ENCODE results near the gene CDCP1.

The CDCP1 gene

DNA sequence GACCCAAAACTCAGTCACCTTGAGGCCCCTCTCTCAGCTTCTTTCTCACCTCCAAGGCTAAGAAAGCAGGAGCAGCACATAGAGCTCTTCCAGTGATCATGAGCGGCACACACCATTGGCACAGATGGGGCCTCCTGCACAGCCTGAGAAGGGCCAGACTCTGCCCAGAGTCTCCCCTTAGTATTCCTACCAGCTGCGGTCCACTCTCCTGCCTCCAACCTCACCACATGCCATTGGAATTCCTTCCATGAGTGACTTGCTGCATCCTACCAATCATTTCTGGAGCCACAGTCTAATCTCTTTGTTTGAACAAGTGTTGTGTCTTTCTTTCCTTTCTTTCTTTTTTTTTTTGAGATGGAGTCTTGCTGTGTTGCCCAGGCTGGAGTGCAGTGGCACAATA is 39.3 kb downstream of the CDCP1 start:
- H3K27me3 ChIP-seq (ENCODE audit: control insufficient read depth in 3 of 3, insufficient read depth in 3 of 3, low read depth in 1 of 3, low read length in 3 of 3), result no peaks in the 10 kb centered on the region
- H3K23ac ChIP-seq (ENCODE audit: low read depth, low read length, poor library complexity), result no peak overlapping the region
- H2BK120ac ChIP-seq (ENCODE audit: low read depth, low read length), result no peak overlapping the region
- H2AK5ac ChIP-seq (ENCODE audit: low read depth, low read length), result peak overlapping the region; percentile 42
- H3K9me3 ChIP-seq (replicated peaks in 1 of 2; ENCODE audit: control insufficient read depth in 2 of 2, insufficient read depth in 1 of 2, low read depth in 1 of 2, low read length in 2 of 2), result peaks cover 1 to 5% of the 10 kb centered on the region in 2 donors
- peaks cover 2 to 7% of the 10 kb centered on the region in 2 donors for H3K4me1 ChIP-seq (ENCODE audit: control insufficient read depth in 2 of 2, insufficient read depth in 1 of 2, low read depth in 1 of 2, low read length in 2 of 2)
- peak overlapping the region; percentile 8 for H3K18ac ChIP-seq (ENCODE audit: low read length)
- H3K36me3 ChIP-seq (replicated peaks in 1 of 2; ENCODE audit: control insufficient read depth in 2 of 2, insufficient read depth in 2 of 2, low read length in 2 of 2), result no peaks in the 10 kb centered on the region
- no peak overlapping the region for H3K4me3 ChIP-seq (ENCODE audit: low read length in 2 of 2)
- H2BK12ac ChIP-seq (ENCODE audit: low read length), result no peak overlapping the region
- H3K4ac ChIP-seq (ENCODE audit: low read length), result no peak overlapping the region
- H2BK15ac ChIP-seq (ENCODE audit: low read length), result no peak overlapping the region
- no peak overlapping the region for H4K91ac ChIP-seq (ENCODE audit: low read depth, low read length, poor library complexity)
- no peak for DNase-seq (ENCODE audit: low spot score)
- H4K8ac ChIP-seq (ENCODE audit: low read depth, low read length), result no peak overlapping the region
- H3K9ac ChIP-seq (ENCODE audit: low read depth, low read length, poor library complexity), result no peak overlapping the region
- no peak overlapping the region for H2AFZ ChIP-seq (ENCODE audit: low read length)
- no peak overlapping the region for H3K4me2 ChIP-seq (ENCODE audit: insufficient read depth, low read length, poor library complexity, severe bottlenecking)
- H3K79me1 ChIP-seq (ENCODE audit: low read depth, low read length), result no peaks in the 10 kb centered on the region
- no peak overlapping the region for H3K14ac ChIP-seq (ENCODE audit: low read length)
- no peak overlapping the region for H3K27ac ChIP-seq (replicated peaks; ENCODE audit: low read length)
- H2BK5ac ChIP-seq (ENCODE audit: low read length), result no peak overlapping the region
- no CpG with 5 or more reads among the region's 2 CpGs for WGBS, 2 donors (ENCODE audit: extremely low coverage in 2 of 2, insufficient read length in 2 of 2, insufficient replicate concordance in 1 of 2)

DNA sequence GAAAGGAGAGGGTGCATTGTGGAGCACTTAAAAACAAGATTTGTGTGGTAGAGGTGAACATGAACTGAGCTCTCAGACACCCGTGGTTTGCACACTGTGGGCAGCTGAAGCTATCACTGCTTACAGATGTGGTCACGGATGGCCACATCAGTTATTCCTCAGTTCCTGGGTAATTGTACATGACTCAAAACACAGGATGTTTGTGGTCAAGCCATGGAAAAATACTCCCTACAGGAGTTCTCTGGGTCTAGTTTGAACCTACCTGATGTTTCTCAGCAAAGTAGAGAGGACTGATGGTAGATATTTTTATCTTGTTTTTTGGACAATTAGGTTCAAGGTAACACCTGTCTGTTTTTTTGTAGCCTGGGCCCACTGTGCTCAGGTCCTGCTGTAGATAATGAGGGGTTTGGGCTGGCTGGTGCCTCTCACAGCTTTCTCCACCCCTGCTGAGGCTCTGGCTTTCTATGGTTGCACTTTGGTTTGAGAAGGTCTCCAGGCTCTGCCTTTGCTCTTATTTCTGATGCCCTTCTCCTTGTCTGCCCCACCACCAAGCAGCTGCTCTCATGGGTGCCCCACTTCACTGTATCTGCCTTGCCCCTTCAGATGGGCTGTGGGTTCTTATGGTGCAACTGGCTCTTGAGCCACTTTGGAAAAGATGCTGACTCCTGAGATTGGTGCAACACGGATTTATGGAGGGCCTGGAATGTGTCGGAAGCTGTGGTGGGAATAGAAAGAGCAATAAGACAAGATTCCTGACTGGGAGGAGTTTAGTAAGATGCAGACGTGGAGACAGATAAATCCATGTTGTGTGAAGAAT is 40.1 kb downstream of the CDCP1 start:
- H3K36me3 ChIP-seq (replicated peaks in 1 of 2; ENCODE audit: control insufficient read depth in 2 of 2, insufficient read depth in 2 of 2, low read length in 2 of 2), result no peaks in the 10 kb centered on the region
- H3K4ac ChIP-seq (ENCODE audit: low read length), result no peak overlapping the region
- H2BK12ac ChIP-seq (ENCODE audit: low read length), result no peak overlapping the region
- no peaks in the 10 kb centered on the region for H3K79me1 ChIP-seq (ENCODE audit: low read depth, low read length)
- peak overlapping the region; percentile 27 for H3K18ac ChIP-seq (ENCODE audit: low read length)
- no peak overlapping the region for H2BK15ac ChIP-seq (ENCODE audit: low read length)
- H4K8ac ChIP-seq (ENCODE audit: low read depth, low read length), result no peak overlapping the region
- no peak for DNase-seq (ENCODE audit: low spot score)
- no peak overlapping the region for H3K23ac ChIP-seq (ENCODE audit: low read depth, low read length, poor library complexity)
- no peak overlapping the region for H3K27ac ChIP-seq (replicated peaks; ENCODE audit: low read length)
- H3K4me1 ChIP-seq (ENCODE audit: control insufficient read depth in 2 of 2, insufficient read depth in 1 of 2, low read depth in 1 of 2, low read length in 2 of 2), result peaks cover 2 to 7% of the 10 kb centered on the region in 2 donors
- no peak overlapping the region for H3K4me3 ChIP-seq (ENCODE audit: low read length in 2 of 2)
- no peak overlapping the region for H2BK120ac ChIP-seq (ENCODE audit: low read depth, low read length)
- no CpG with 5 or more reads among the region's 5 CpGs for WGBS, 2 donors (ENCODE audit: extremely low coverage in 2 of 2, insufficient read length in 2 of 2, insufficient replicate concordance in 1 of 2)
- H2AFZ ChIP-seq (ENCODE audit: low read length), result no peak overlapping the region
- H3K4me2 ChIP-seq (ENCODE audit: insufficient read depth, low read length, poor library complexity, severe bottlenecking), result no peak overlapping the region
- no peak overlapping the region for H3K14ac ChIP-seq (ENCODE audit: low read length)
- H3K9ac ChIP-seq (ENCODE audit: low read depth, low read length, poor library complexity), result no peak overlapping the region
- no peaks in the 10 kb centered on the region for H3K27me3 ChIP-seq (ENCODE audit: control insufficient read depth in 3 of 3, insufficient read depth in 3 of 3, low read depth in 1 of 3, low read length in 3 of 3)
- no peak overlapping the region for H4K91ac ChIP-seq (ENCODE audit: low read depth, low read length, poor library complexity)
- H2AK5ac ChIP-seq (ENCODE audit: low read depth, low read length), result peak overlapping the region; percentile 42
- peaks cover 1 to 6% of the 10 kb centered on the region in 2 donors for H3K9me3 ChIP-seq (replicated peaks in 1 of 2; ENCODE audit: control insufficient read depth in 2 of 2, insufficient read depth in 1 of 2, low read depth in 1 of 2, low read length in 2 of 2)
- no peak overlapping the region for H2BK5ac ChIP-seq (ENCODE audit: low read length)

DNA sequence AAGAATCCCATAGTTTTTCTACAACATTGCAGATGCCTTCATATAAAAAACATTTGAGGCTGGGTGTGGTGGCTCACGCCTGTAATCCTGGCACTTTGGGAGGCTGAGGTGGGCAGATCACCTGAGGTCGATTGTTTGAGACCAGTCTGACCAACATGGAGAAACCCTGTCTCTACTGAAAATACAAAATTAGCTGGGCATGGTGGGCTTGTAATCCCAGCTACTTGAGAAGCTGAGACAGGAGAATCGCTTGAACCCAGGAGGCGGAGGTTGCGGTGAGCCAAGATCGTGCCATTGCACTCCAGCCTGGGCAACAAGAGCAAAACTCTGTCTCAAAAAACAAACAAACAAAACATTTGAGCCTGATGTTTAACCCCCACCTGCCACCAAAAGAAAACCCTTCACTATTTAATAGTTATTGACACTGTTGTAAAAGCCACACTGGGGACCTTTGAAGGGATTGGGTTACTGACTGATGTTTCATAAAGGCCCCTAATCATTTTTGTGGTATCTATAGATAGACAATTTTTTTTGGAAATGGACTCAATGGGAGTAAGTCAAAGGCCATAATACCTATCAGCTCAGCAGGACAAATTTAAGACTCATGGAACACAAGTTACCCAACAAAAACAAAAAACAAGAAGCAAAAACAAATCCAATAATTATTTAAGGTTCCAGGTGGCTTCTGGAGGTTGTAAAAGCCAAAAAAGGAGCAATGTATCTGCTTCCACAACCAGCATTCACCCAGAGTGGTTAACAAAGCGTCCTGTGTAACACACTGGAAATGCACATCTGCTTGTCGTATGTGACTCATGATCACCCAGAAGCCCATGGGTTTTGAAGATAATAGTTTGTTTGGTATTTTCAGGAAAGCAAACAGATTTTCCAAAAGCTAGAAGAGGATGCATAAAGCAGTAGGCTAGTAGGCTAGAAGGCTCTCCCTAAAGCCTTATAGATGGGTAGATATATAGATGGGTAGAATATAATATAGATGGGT is 41.2 kb downstream of the CDCP1 start:
- Histone ChIP-seq H3K79me1 (ENCODE audit: low read depth, low read length) (no peaks in the 10 kb centered on the region), H2BK120ac (ENCODE audit: low read depth, low read length) (no peak overlapping the region), H3K23ac (ENCODE audit: low read depth, low read length, poor library complexity) (no peak overlapping the region), H2BK5ac (ENCODE audit: low read length) (no peak overlapping the region), H3K4me2 (ENCODE audit: insufficient read depth, low read length, poor library complexity, severe bottlenecking) (no peak overlapping the region), H3K9ac (ENCODE audit: low read depth, low read length, poor library complexity) (no peak overlapping the region), H3K36me3 (replicated peaks in 1 of 2; ENCODE audit: control insufficient read depth in 2 of 2, insufficient read depth in 2 of 2, low read length in 2 of 2) (no peaks in the 10 kb centered on the region), H2BK15ac (ENCODE audit: low read length) (no peak overlapping the region), H2BK12ac (ENCODE audit: low read length) (no peak overlapping the region), H3K9me3 (replicated peaks in 1 of 2; ENCODE audit: control insufficient read depth in 2 of 2, insufficient read depth in 1 of 2, low read depth in 1 of 2, low read length in 2 of 2) (peaks cover 1 to 11% of the 10 kb centered on the region in 2 donors), H3K27me3 (ENCODE audit: control insufficient read depth in 3 of 3, insufficient read depth in 3 of 3, low read depth in 1 of 3, low read length in 3 of 3) (no peaks in the 10 kb centered on the region), H4K8ac (ENCODE audit: low read depth, low read length) (no peak overlapping the region), H4K91ac (ENCODE audit: low read depth, low read length, poor library complexity) (no peak overlapping the region), H3K18ac (ENCODE audit: low read length) (no peak overlapping the region), H3K14ac (ENCODE audit: low read length) (no peak overlapping the region), H3K4ac (ENCODE audit: low read length) (no peak overlapping the region), H3K27ac (replicated peaks; ENCODE audit: low read length) (no peak overlapping the region), H2AK5ac (ENCODE audit: low read depth, low read length) (no peak overlapping the region), H3K4me3 (ENCODE audit: low read length in 2 of 2) (no peak overlapping the region), H2AFZ (ENCODE audit: low read length) (no peak overlapping the region), H3K4me1 (ENCODE audit: control insufficient read depth in 2 of 2, insufficient read depth in 1 of 2, low read depth in 1 of 2, low read length in 2 of 2) (peaks cover 2% of the 10 kb centered on the region in 2 donors)
- WGBS, 2 donors (ENCODE audit: extremely low coverage in 2 of 2, insufficient read length in 2 of 2, insufficient replicate concordance in 1 of 2), result no CpG with 5 or more reads among the region's 8 CpGs
- no peak for DNase-seq (ENCODE audit: low spot score)

Measured in neuronal stem cell (in vitro differentiated cells).